HCT116 (cell line): ENCODE results near the gene INTS4. TPM values are rescaled to one million over a fixed set of nuclear protein-coding genes. Genes with fewer than 3 reads are reported as not detected.

Source experiments
- ATAC-seq: fragments of 200-7000 bp; cut with Tn5 transposase; 2 replicates; pipeline ENCODE4 v1.9.1; 2020; ENCODE audit warnings: mild to moderate bottlenecking, moderate library complexity
- BruUV-seq: library from RNA; stranded (reverse); fragments of 400-500 nt; replicated peaks from 2 replicates; lab custom pipeline; 2021; lab: Mats Ljungman, UMichigan
- CTCF ChIA-PET: fragments of 300-600 bp; sonication (Branson Sonifier 250); formaldehyde crosslinking; loops from one replicate; lab custom pipeline; 2021; ENCODE audit warnings: antibody characterized with exemption; lab: Charles Lee
- POLR2A ChIA-PET: fragments of 300-600, 350-600 bp; sonication (Branson Sonifier 250); formaldehyde crosslinking; loops from one replicate; lab custom pipeline; 2021; ENCODE audit warnings: antibody characterized with exemption; lab: Charles Lee
- RAD21 ChIA-PET, 2 experiments: fragments of 300-600 bp; sonication (Branson Sonifier 250); formaldehyde crosslinking; loops; one replicate each; lab custom pipeline; 2023; ENCODE audit warnings: low total read pairs in 2 of 2; ENCODE audit not compliant: uncharacterized antibody in 2 of 2, unreplicated experiment in 2 of 2, low non-redundant PET in 1 of 2; lab: Charles Lee
- DNase-seq: peaks from one replicate; pipeline ENCODE4 v3.0.0-alpha.2; 2010; ENCODE audit warnings: low read depth, low spot score
- H2AFZ ChIP-seq: fragments of 200-600 bp; shearing (Covaris generic), sonication (generic); 2 replicates; pipeline ENCODE4 v1.6.1; 2017; ENCODE audit warnings: low read depth, mixed run types, mixed read lengths, antibody characterized with exemption, low read length; ENCODE audit not compliant: poor library complexity, severe bottlenecking
- H3K27ac ChIP-seq: 2 replicates; pipeline ENCODE4 v1.5.1; 2012; ENCODE audit warnings: low read depth, low read length
- H3K27me3 ChIP-seq: fragments of 200-600 bp; sonication (generic); 2 replicates; pipeline ENCODE4 v1.6.1; 2016; ENCODE audit warnings: mixed run types, low read length, mixed read lengths; ENCODE audit not compliant: insufficient read depth
- H3K36me3 ChIP-seq, 2 experiments: fragments of 200-500 bp in 1 of 2; fragments of 200-600 bp in 1 of 2; sonication (Bioruptor generic) in 1 of 2; sonication (generic) in 1 of 2; 2 replicates each; pipeline versions ENCODE4 v1.5.1 to v1.6.1; 2014 to 2016; ENCODE audit warnings: low read length in 2 of 2, inconsistent platforms in 1 of 2, mixed read lengths in 1 of 2, mixed run types in 1 of 2; ENCODE audit not compliant: insufficient read depth in 2 of 2, control insufficient read depth in 1 of 2
- H3K4me1 ChIP-seq, 2 experiments: fragments of 200-600 bp in 1 of 2; sonication (generic) in 1 of 2; 2 replicates each; pipeline versions ENCODE4 v1.5.1 to v1.6.1; 2012 to 2017; ENCODE audit warnings: low read length in 2 of 2, inconsistent platforms in 1 of 2, mild to moderate bottlenecking in 1 of 2, mixed read lengths in 1 of 2, mixed run types in 1 of 2, moderate library complexity in 1 of 2; ENCODE audit not compliant: insufficient read depth in 2 of 2, control insufficient read depth in 1 of 2
- H3K4me2 ChIP-seq: fragments of 200-600 bp; sonication (generic); 2 replicates; pipeline ENCODE4 v1.6.1; 2017; ENCODE audit warnings: mixed run types, low read length, mixed read lengths
- H3K4me3 ChIP-seq, 2 experiments: fragments of 200-600 bp in 1 of 2; sonication (generic) in 1 of 2; replicated peaks in 1 of 2; 2 replicates each; pipeline ENCODE4 v1.5.1; 2011 to 2016; ENCODE audit warnings: low read length in 2 of 2, control low read depth in 1 of 2, low read depth in 1 of 2, mild to moderate bottlenecking in 1 of 2, mixed read lengths in 1 of 2, mixed run types in 1 of 2
- H3K79me2 ChIP-seq: fragments of 200-600 bp; sonication (generic); 2 replicates; pipeline ENCODE4 v1.6.1; 2017; ENCODE audit warnings: mild to moderate bottlenecking, mixed run types, low read length, moderate library complexity, mixed read lengths; ENCODE audit not compliant: insufficient read depth
- H3K9ac ChIP-seq: fragments of 200-600 bp; sonication (generic); 2 replicates; pipeline ENCODE4 v1.6.1; 2016; ENCODE audit warnings: low read length, mixed read lengths
- H3K9me2 ChIP-seq: fragments of 200-600 bp; sonication (generic), shearing (Covaris generic); 2 replicates; pipeline ENCODE4 v1.6.1; 2017; ENCODE audit warnings: mixed run types, mild to moderate bottlenecking, moderate library complexity; ENCODE audit not compliant: insufficient read depth
- H3K9me3 ChIP-seq, 2 experiments: fragments of 200-500 bp in 1 of 2; fragments of 200-600 bp in 1 of 2; sonication (Bioruptor generic) in 1 of 2; sonication (generic) in 1 of 2; 2 replicates each; pipeline ENCODE4 v1.6.1; 2014 to 2017; ENCODE audit warnings: low read length in 2 of 2, mixed read lengths in 2 of 2, inconsistent platforms in 1 of 2, low read depth in 1 of 2, mild to moderate bottlenecking in 1 of 2, mixed run types in 1 of 2, moderate library complexity in 1 of 2; ENCODE audit not compliant: control insufficient read depth in 1 of 2, insufficient read depth in 1 of 2
- H4K20me1 ChIP-seq: fragments of 200-600 bp; sonication (generic), shearing (Covaris generic); 2 replicates; pipeline ENCODE4 v1.6.1; 2017; ENCODE audit warnings: mixed run types, mild to moderate bottlenecking, moderate library complexity; ENCODE audit not compliant: insufficient read depth
- ATF3 ChIP-seq: IDR thresholded peaks from 2 replicates; pipeline ENCODE4 v1.6.1; 2012
- CBX3 ChIP-seq: IDR thresholded peaks from 2 replicates; pipeline ENCODE4 v1.6.1; 2012; ENCODE audit warnings: low read depth
- CEBPB ChIP-seq: IDR thresholded peaks from 2 replicates; pipeline ENCODE4 v1.6.1; 2012; ENCODE audit warnings: low read depth
- EGR1 ChIP-seq: IDR thresholded peaks from 2 replicates; pipeline ENCODE4 v1.6.1; 2012; ENCODE audit warnings: low read depth
- EZH2 ChIP-seq: fragments of 200-600 bp; sonication (generic); IDR thresholded peaks from 2 replicates; pipeline ENCODE4 v1.6.1; 2017; ENCODE audit warnings: antibody characterized with exemption, mixed run types
- FOSL1 ChIP-seq: IDR thresholded peaks from 2 replicates; pipeline ENCODE4 v1.6.1; 2012; ENCODE audit warnings: low read depth
- JUND ChIP-seq: IDR thresholded peaks from 2 replicates; pipeline ENCODE4 v1.6.1; 2012
- MAX ChIP-seq: IDR thresholded peaks from 2 replicates; pipeline ENCODE4 v1.6.1; 2012
- POLR2A ChIP-seq: IDR thresholded peaks from 2 replicates; pipeline ENCODE4 v1.7.0; 2011; ENCODE audit warnings: borderline replicate concordance; ENCODE audit not compliant: insufficient read depth, insufficient read length; ENCODE audit errors: extremely low read depth
- POLR2AphosphoS5 ChIP-seq: IDR thresholded peaks from 2 replicates; pipeline ENCODE4 v1.6.1; 2011; ENCODE audit warnings: mild to moderate bottlenecking, low read depth, low read length, moderate library complexity
- SIN3A ChIP-seq: IDR thresholded peaks from 2 replicates; pipeline ENCODE4 v1.6.1; 2012; ENCODE audit warnings: low read depth
- SRF ChIP-seq: IDR thresholded peaks from 2 replicates; pipeline ENCODE4 v1.6.1; 2012; ENCODE audit warnings: low read depth
- TCF7L2 ChIP-seq: IDR thresholded peaks from 2 replicates; pipeline ENCODE4 v1.7.0; 2011; ENCODE audit warnings: borderline replicate concordance, inconsistent platforms; ENCODE audit not compliant: insufficient read depth, insufficient read length; ENCODE audit errors: extremely low read depth
- ZFX ChIP-seq: fragments of 450-650 bp; IDR thresholded peaks from 2 replicates; pipeline ENCODE4 v1.6.1; 2017
- intact Hi-C: fragments of 100-400 bp; cut with micrococcal nuclease; formaldehyde crosslinking; loops from 2 replicates; pipeline ENCODE4 v1.10.0; 2022
- total RNA-seq: library from RNA; stranded (reverse); gene quantifications from one replicate; pipeline ENCODE4 v1.2.1, GENCODE V29; 2021; ENCODE audit not compliant: unreplicated experiment
- TF ChIP-seq, protein P1 (sequence below): IDR thresholded peaks from 2 replicates; pipeline ENCODE4 v1.6.1; 2012; ENCODE audit warnings: low read depth
- TF ChIP-seq, protein P2 (sequence below), 3 experiments: fragments of 200-600 bp in 1 of 3; sonication (generic) in 1 of 3; IDR thresholded peaks in 2 of 3; conservative IDR thresholded peaks in 1 of 3; 2 replicates each; pipeline ENCODE4 v1.5.1; 2012 to 2017; ENCODE audit warnings: low read depth in 2 of 3, low read length in 2 of 3, antibody characterized with exemption in 1 of 3, borderline replicate concordance in 1 of 3, control low read depth in 1 of 3, mild to moderate bottlenecking in 1 of 3, mixed read lengths in 1 of 3, mixed run types in 1 of 3, moderate library complexity in 1 of 3; ENCODE audit not compliant: insufficient read depth in 1 of 3

Gene INTS4
- total RNA-seq, 1 experiment from 2014 or later, result 41.0 TPM

- ChIA-PET CTCF (no interaction called here), POLR2A (no interaction called here)
- Histone ChIP-seq H3K9me3 (no peaks in the 10 kb centered on the region), H3K27me3 (no peaks in the 10 kb centered on the region), H3K4me1 (no peaks in the 10 kb centered on the region), H2AFZ (no peak overlapping the region), H3K9ac (no peak overlapping the region), H3K9me2 (no peaks in the 10 kb centered on the region), H3K4me2 (no peak overlapping the region), H3K4me3 (no peak overlapping the region), H3K27ac (no peak overlapping the region)
- DNase-seq, result no peak
- TF ChIP-seq FOSL1 (no peak), POLR2AphosphoS5 (no peak), MAX (no peak), ATF3 (no peak)
- TF ChIP-seq, all 23 proteins: peak for 0
- Histone ChIP-seq H3K79me2 (no peaks in the 10 kb centered on the region), H3K36me3 (peaks cover 0 to 6% of the 10 kb centered on the region in 2 experiments; a peak in 1 of 4 replicates), H4K20me1 (no peaks in the 10 kb centered on the region)
- ATAC-seq, result no peak
- RAD21 ChIA-PET, result no interaction called here
- no TSS peak for BruUV-seq
- intact Hi-C loops, result no loop called here
Measured at GRCh38 chr11:77874206-77874605, 120.3 kb downstream of the INTS4 start.

GRCh38 chr11:77873345-77873744, 121.1 kb downstream of the INTS4 start:
- Histone ChIP-seq H3K79me2 (no peaks in the 10 kb centered on the region), H3K4me1 (no peaks in the 10 kb centered on the region), H3K4me3 (no peak overlapping the region), H2AFZ (no peak overlapping the region), H4K20me1 (no peaks in the 10 kb centered on the region), H3K9ac (no peak overlapping the region), H3K27me3 (no peaks in the 10 kb centered on the region), H3K27ac (no peak overlapping the region), H3K9me2 (no peaks in the 10 kb centered on the region), H3K4me2 (no peak overlapping the region), H3K9me3 (no peaks in the 10 kb centered on the region), H3K36me3 (peaks cover 0 to 1% of the 10 kb centered on the region in 2 experiments; a peak in 1 of 4 replicates)
- POLR2A ChIA-PET, result no interaction called here
- ATAC-seq (no peak), DNase-seq (no peak)
- TF ChIP-seq SIN3A (no peak), TCF7L2 (no peak), ATF3 (no peak), EZH2 (no peak), JUND (no peak), EGR1 (no peak), POLR2A (no peak), SRF (no peak), POLR2AphosphoS5 (no peak), MAX (no peak), CBX3 (no peak), ZFX (no peak), CEBPB (no peak)
- TF ChIP-seq, protein P1, sequence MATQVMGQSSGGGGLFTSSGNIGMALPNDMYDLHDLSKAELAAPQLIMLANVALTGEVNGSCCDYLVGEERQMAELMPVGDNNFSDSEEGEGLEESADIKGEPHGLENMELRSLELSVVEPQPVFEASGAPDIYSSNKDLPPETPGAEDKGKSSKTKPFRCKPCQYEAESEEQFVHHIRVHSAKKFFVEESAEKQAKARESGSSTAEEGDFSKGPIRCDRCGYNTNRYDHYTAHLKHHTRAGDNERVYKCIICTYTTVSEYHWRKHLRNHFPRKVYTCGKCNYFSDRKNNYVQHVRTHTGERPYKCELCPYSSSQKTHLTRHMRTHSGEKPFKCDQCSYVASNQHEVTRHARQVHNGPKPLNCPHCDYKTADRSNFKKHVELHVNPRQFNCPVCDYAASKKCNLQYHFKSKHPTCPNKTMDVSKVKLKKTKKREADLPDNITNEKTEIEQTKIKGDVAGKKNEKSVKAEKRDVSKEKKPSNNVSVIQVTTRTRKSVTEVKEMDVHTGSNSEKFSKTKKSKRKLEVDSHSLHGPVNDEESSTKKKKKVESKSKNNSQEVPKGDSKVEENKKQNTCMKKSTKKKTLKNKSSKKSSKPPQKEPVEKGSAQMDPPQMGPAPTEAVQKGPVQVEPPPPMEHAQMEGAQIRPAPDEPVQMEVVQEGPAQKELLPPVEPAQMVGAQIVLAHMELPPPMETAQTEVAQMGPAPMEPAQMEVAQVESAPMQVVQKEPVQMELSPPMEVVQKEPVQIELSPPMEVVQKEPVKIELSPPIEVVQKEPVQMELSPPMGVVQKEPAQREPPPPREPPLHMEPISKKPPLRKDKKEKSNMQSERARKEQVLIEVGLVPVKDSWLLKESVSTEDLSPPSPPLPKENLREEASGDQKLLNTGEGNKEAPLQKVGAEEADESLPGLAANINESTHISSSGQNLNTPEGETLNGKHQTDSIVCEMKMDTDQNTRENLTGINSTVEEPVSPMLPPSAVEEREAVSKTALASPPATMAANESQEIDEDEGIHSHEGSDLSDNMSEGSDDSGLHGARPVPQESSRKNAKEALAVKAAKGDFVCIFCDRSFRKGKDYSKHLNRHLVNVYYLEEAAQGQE, result no peak
- TF ChIP-seq, protein P2, sequence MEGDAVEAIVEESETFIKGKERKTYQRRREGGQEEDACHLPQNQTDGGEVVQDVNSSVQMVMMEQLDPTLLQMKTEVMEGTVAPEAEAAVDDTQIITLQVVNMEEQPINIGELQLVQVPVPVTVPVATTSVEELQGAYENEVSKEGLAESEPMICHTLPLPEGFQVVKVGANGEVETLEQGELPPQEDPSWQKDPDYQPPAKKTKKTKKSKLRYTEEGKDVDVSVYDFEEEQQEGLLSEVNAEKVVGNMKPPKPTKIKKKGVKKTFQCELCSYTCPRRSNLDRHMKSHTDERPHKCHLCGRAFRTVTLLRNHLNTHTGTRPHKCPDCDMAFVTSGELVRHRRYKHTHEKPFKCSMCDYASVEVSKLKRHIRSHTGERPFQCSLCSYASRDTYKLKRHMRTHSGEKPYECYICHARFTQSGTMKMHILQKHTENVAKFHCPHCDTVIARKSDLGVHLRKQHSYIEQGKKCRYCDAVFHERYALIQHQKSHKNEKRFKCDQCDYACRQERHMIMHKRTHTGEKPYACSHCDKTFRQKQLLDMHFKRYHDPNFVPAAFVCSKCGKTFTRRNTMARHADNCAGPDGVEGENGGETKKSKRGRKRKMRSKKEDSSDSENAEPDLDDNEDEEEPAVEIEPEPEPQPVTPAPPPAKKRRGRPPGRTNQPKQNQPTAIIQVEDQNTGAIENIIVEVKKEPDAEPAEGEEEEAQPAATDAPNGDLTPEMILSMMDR (IDR thresholded peaks at IDR 0.05 in 2 of 3, conservative IDR thresholded peaks at IDR 0.05 in 1 of 3; ENCODE audit: borderline replicate concordance in 1 of 3, insufficient read depth in 1 of 3, low read depth in 2 of 3, low read length in 2 of 3), result no peak
- CTCF ChIA-PET, result no interaction called here
- no TSS peak for BruUV-seq
- RAD21 ChIA-PET, result no interaction called here
- intact Hi-C loops, result no loop called here
